AG04449 (cell line): Measurements from ENCODE around the gene NTF3.

Source experiments
- CTCF ChIA-PET: fragments of 350-600 bp; formaldehyde crosslinking; extraction: SDS; loops from one replicate; lab custom pipeline; 2021; ENCODE audit warnings: antibody characterized with exemption; lab: Yijun Ruan, JAX
- POLR2A ChIA-PET: fragments of 400-600, 350-600 bp; formaldehyde crosslinking; extraction: SDS; loops from one replicate; lab custom pipeline; 2020; ENCODE audit warnings: antibody characterized with exemption, inconsistent platforms; lab: Yijun Ruan, JAX
- DNase-seq: peaks from one replicate; pipeline ENCODE4 v3.0.0-alpha.2; 2010; ENCODE audit warnings: low read depth, low spot score
- H3K4me3 ChIP-seq: 2 replicates; pipeline ENCODE4 v1.5.1; 2011; ENCODE audit warnings: low read depth, mild to moderate bottlenecking, control low read depth, low read length
- TF ChIP-seq, protein P1 (sequence below): IDR thresholded peaks from one replicate; pipeline ENCODE4 v1.5.1; 2011; ENCODE audit warnings: mild to moderate bottlenecking, moderate library complexity, low read length, control low read depth, inconsistent platforms; ENCODE audit not compliant: insufficient read depth; ENCODE audit errors: missing control alignments

NTF3 gene

DNA sequence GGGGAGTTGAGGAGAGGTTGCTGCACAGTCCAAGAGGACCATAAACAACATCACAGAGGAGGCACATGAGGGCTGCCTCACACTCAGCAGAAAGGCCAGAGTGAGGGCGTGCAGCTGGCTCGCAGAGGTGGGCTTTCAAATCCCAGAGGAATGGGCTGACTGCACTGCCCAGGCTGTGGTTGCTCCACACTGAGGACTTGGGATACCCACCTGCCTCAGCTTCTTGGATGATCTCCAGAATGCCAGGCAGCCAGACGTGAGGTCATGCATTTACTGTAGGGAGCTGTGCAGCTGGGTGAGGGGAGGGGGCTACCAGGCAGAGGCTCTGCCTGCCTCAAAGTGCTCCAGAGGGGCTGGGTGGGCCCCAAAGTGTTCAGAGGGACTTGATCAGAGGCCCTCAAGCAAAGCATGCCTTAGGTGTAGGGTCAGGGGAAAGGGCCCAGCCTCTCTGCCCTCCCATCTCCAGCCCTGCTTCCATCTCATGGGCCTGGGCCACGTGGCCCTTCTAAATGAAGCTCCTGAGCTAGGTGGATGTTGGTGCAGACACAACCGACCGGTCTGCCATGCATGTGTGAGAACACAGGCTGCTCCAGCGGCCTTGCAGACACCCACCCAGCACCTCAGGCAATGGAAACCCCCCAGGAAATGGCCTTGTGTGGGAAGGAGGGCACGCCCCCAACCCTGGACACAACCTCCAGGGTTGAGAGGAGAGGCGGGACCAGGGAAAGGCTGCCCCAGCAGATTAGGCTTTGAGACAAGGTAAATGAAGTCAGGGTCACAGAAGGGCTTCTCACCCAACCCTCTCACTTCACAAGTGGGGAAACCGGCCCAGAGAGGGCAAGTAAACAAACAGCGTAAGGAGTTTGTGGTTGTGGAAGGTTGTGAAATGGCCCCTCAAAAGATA is 90.8 kb downstream of the NTF3 start:
- TF ChIP-seq, protein P1, sequence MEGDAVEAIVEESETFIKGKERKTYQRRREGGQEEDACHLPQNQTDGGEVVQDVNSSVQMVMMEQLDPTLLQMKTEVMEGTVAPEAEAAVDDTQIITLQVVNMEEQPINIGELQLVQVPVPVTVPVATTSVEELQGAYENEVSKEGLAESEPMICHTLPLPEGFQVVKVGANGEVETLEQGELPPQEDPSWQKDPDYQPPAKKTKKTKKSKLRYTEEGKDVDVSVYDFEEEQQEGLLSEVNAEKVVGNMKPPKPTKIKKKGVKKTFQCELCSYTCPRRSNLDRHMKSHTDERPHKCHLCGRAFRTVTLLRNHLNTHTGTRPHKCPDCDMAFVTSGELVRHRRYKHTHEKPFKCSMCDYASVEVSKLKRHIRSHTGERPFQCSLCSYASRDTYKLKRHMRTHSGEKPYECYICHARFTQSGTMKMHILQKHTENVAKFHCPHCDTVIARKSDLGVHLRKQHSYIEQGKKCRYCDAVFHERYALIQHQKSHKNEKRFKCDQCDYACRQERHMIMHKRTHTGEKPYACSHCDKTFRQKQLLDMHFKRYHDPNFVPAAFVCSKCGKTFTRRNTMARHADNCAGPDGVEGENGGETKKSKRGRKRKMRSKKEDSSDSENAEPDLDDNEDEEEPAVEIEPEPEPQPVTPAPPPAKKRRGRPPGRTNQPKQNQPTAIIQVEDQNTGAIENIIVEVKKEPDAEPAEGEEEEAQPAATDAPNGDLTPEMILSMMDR = no peak

DNA sequence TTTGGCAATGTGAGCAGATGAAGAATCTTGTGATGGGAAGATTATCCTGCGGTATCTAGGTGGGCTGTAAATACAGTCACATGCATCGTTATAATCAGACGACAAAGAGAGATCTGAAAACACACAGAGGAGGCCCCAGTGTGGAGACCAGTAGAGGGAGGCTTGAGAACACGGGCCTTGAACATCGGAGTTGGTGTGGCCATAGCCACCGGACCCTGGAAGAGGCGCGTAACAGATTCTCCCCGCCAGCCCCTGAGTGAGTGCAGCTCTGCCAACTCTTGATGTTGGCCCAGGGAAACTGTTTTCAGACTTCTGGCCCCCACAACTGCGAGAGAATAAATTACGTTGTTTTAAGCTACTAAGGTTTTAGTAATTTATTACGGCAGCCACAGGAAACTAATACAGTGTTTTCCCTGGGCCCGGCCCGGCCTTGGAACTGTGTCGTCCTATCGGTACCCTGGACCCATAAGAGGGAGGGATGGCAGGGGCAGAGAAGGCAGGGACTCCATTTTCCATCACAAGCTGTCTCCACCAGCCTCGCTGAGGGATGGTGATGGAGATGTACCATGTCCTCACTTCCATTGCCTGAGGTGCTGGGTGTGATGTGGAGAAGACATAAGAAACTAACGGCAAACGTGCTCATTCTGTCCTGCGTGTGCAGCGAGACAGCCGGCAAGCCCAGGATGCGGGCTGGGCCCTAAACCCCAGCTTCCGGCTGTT is 91.6 kb downstream of the NTF3 start:
- TF ChIP-seq, protein P1 = no peak
- CTCF ChIA-PET = interaction anchor here (2.3 kb wide), 1 partner anchor 12 kb away, joined by 13 read pairs; no protein-coding TSS in a partner anchor
- POLR2A ChIA-PET = interaction anchor here (1.2 kb wide), 1 partner anchor 12 kb away, joined by 3 read pairs; no protein-coding TSS in a partner anchor
- no peak for DNase-seq
- H3K4me3 ChIP-seq = no peak overlapping the region

More for the DNA sequence above, 90.8 kb downstream of the NTF3 start:
- no peak for DNase-seq
- CTCF ChIA-PET = interaction anchor here (2.3 kb wide), 1 partner anchor 11 kb away, joined by 13 read pairs; no protein-coding TSS in a partner anchor
- no peak overlapping the region for H3K4me3 ChIP-seq
- POLR2A ChIA-PET = no interaction called here

GRCh38 chr12:5524116-5524768 is 92.3 kb downstream of the NTF3 start:
- TF ChIP-seq, protein P1 = no peak
- ChIA-PET POLR2A (interaction anchor here (1.2 kb wide), 1 partner anchor 11 kb away, joined by 3 read pairs; no protein-coding TSS in a partner anchor), CTCF (interaction anchor here (2.3 kb wide), 1 partner anchor 13 kb away, joined by 13 read pairs; no protein-coding TSS in a partner anchor)
- no peak overlapping the region for H3K4me3 ChIP-seq
- no peak for DNase-seq

GRCh38 chr12:5524769-5525436 is 93.0 kb downstream of the NTF3 start:
- TF ChIP-seq, protein P1 = no peak
- ChIA-PET CTCF (interaction anchor here (2.3 kb wide), 1 partner anchor 14 kb away, joined by 13 read pairs; no protein-coding TSS in a partner anchor), POLR2A (interaction anchor here (1.2 kb wide), 1 partner anchor 11 kb away, joined by 3 read pairs; no protein-coding TSS in a partner anchor)
- DNase-seq = no peak
- H3K4me3 ChIP-seq = no peak overlapping the region

GRCh38 chr12:5525783-5526367 is 94.0 kb downstream of the NTF3 start:
- no peak for DNase-seq
- CTCF ChIA-PET = no interaction called here
- no peak overlapping the region for H3K4me3 ChIP-seq
- POLR2A ChIA-PET = no interaction called here
- TF ChIP-seq, protein P1 = no peak
